ENCODE data around the gene RNF183. TPM values are rescaled to one million over a fixed set of nuclear protein-coding genes. Genes with fewer than 3 reads are reported as not detected.

Gene RNF183
- total RNA-seq, 1 donor from 2014 or later, result 0.16 TPM

- H3K4me3 Mint-ChIP-seq, result no peak overlapping the region
Observed at GRCh38 chr9:113343732-113344231, 40.6 kb upstream of the RNF183 start.

GRCh38 chr9:113341712-113342410, 38.7 kb upstream of the RNF183 start:
- no peak for DNase-seq (ENCODE audit: low spot score in 2 of 2, unreplicated experiment in 2 of 2)
- H3K9me3 Mint-ChIP-seq, result no peaks in the 10 kb centered on the region
- H3K27ac Mint-ChIP-seq, result peak overlapping the region; percentile 84
- H3K4me1 Mint-ChIP-seq, result peaks cover 30% of the 10 kb centered on the region
- no peaks in the 10 kb centered on the region for H3K27me3 Mint-ChIP-seq (ENCODE audit: low read depth)
- H3K36me3 Mint-ChIP-seq, result no peaks in the 10 kb centered on the region
- peak overlapping the region; percentile 79 for H3K4me3 Mint-ChIP-seq
- TF ChIP-seq CTCF (IDR thresholded peaks at IDR 0.05; ENCODE audit: unreplicated experiment), result no peak

More at GRCh38 chr9:113343732-113344231, 40.6 kb upstream of the RNF183 start:
- Mint-ChIP-seq H3K9me3 (no peaks in the 10 kb centered on the region), H3K4me1 (peaks cover 30% of the 10 kb centered on the region), H3K27me3 (ENCODE audit: low read depth) (peaks cover 14% of the 10 kb centered on the region), H3K27ac (peak overlapping the region; percentile 87), H3K36me3 (no peaks in the 10 kb centered on the region)
- no peak for TF ChIP-seq CTCF (IDR thresholded peaks at IDR 0.05; ENCODE audit: unreplicated experiment)
- DNase-seq (ENCODE audit: low spot score in 2 of 2, unreplicated experiment in 2 of 2), result peak; percentile 39 to 67

GRCh38 chr9:113340011-113340699, 37.0 kb upstream of the RNF183 start, which contains the start of gene WDR31:
Gene WDR31, minus strand, starts transcription at chr9:113340275. Its CDS starts 8,253 bp downstream, at chr9:113332022.
- Mint-ChIP-seq H3K4me1 (peaks cover 29% of the 10 kb centered on the region), H3K4me3 (peak within 1 kb of the TSS; percentile 79), H3K27me3 (ENCODE audit: low read depth) (no peaks in the 10 kb centered on the region), H3K9me3 (no peaks in the 10 kb centered on the region), H3K36me3 (no peaks in the 10 kb centered on the region), H3K27ac (peak within 1 kb of the TSS; percentile 90)
- peak; percentile 75 to 88 for DNase-seq (ENCODE audit: low spot score in 2 of 2, unreplicated experiment in 2 of 2)
- TF ChIP-seq CTCF (IDR thresholded peaks at IDR 0.05; ENCODE audit: unreplicated experiment), result no peak

- no peak for DNase-seq (ENCODE audit: low spot score in 2 of 2, unreplicated experiment in 2 of 2)
- Mint-ChIP-seq H3K36me3 (no peaks in the 10 kb centered on the region), H3K27me3 (ENCODE audit: low read depth) (no peaks in the 10 kb centered on the region), H3K4me3 (no peak overlapping the region), H3K4me1 (peaks cover 17% of the 10 kb centered on the region), H3K9me3 (no peaks in the 10 kb centered on the region), H3K27ac (no peak overlapping the region)
- TF ChIP-seq CTCF (IDR thresholded peaks at IDR 0.05; ENCODE audit: unreplicated experiment), result no peak
Observed at GRCh38 chr9:113337714-113338113, 34.5 kb upstream of the RNF183 start.

GRCh38 chr9:113331780-113332179, 28.6 kb upstream of the RNF183 start:
- no peaks in the 10 kb centered on the region for H3K4me1 Mint-ChIP-seq
- no peak for DNase-seq (ENCODE audit: low spot score in 2 of 2, unreplicated experiment in 2 of 2)
- H3K27ac Mint-ChIP-seq, result no peak overlapping the region
- H3K27me3 Mint-ChIP-seq (ENCODE audit: low read depth), result no peaks in the 10 kb centered on the region
- H3K36me3 Mint-ChIP-seq, result peaks cover 4% of the 10 kb centered on the region
- no peak overlapping the region for H3K4me3 Mint-ChIP-seq
- TF ChIP-seq CTCF (IDR thresholded peaks at IDR 0.05; ENCODE audit: unreplicated experiment), result no peak
- peaks cover 4% of the 10 kb centered on the region for H3K9me3 Mint-ChIP-seq
